Activated naive CD4-positive, alpha-beta T cell treated with anti-CD3 and anti-CD28 coated beads, Interleukin-2, amount 10 ng/mL, durations not matched to agents 7 days and 5 days (primary cell): Measurements from ENCODE around the gene GAS6.
A peak's percentile ranks its signal among the peaks of the same experiment; 100 is the strongest.
"Not testable (repeated sequence)": the region's sequence is repeated elsewhere in the genome, so short reads cannot be mapped to it uniquely, and the experiment has no call there.

Source experiments
- CTCF ChIA-PET: fragments of 350-600 bp; sonication (Branson Sonifier 250); formaldehyde crosslinking; loops from one replicate; lab custom pipeline; 2021; ENCODE audit warnings: antibody characterized with exemption; lab: Charles Lee
- DNase-seq: peaks from one replicate; pipeline ENCODE4 v3.0.0-alpha.2; 2020
- H3K27ac Mint-ChIP-seq: one replicate; pipeline ENCODE4 v1.8.0; 2021; ENCODE audit warnings: mild to moderate bottlenecking, moderate library complexity, mixed read lengths
- H3K27me3 Mint-ChIP-seq: one replicate; pipeline ENCODE4 v1.8.0; 2021; ENCODE audit warnings: mild to moderate bottlenecking, mixed read lengths
- H3K36me3 Mint-ChIP-seq: one replicate; pipeline ENCODE4 v1.8.0; 2021; ENCODE audit warnings: mixed read lengths
- H3K4me1 Mint-ChIP-seq: one replicate; pipeline ENCODE4 v1.8.0; 2021; ENCODE audit warnings: mixed read lengths
- H3K4me3 Mint-ChIP-seq: one replicate; pipeline ENCODE4 v1.8.0; 2021; ENCODE audit warnings: mild to moderate bottlenecking, moderate library complexity, mixed read lengths
- H3K9me3 Mint-ChIP-seq: one replicate; pipeline ENCODE4 v1.8.0; 2021; ENCODE audit warnings: mixed read lengths

Gene GAS6

DNA sequence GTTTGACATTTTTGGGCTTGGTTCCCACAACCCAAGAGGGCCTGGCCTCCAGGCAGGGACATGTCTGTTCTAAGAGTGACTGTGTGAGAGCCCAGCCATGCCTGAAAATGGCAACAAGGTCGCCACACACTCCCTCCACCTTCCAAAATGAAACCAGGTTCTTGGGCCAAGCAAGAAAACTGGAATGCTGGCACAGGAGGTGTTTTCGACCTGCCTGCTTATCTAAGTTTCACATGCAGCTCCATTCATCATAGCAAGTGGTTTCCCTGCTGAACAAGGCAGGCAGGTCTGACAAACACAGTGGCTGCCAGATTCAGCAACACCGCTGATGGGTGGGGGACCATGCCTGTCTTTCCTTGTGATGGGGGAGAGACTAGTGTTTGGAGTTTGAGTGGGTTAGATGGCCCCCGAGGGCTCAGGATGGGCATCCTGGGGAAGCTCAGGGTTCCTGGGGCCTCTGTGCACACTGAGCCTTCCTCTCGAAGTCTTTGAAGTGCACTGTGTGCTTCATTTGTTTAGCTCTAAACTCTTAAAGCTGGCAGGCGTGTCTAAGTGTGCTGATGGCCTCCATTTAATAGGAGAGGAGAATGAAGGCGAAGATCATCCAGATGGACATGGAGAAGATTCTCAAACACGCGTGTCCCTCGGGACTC is 17.9 kb upstream of the GAS6 start:
- H3K27me3 Mint-ChIP-seq, result peaks cover 10% of the 10 kb centered on the region
- peaks cover 20% of the 10 kb centered on the region for H3K4me1 Mint-ChIP-seq
- DNase-seq, result no peak
- H3K4me3 Mint-ChIP-seq, result no peak overlapping the region
- CTCF ChIA-PET, result no interaction called here
- H3K36me3 Mint-ChIP-seq, result no peaks in the 10 kb centered on the region
- H3K9me3 Mint-ChIP-seq, result no peaks in the 10 kb centered on the region
- no peak overlapping the region for H3K27ac Mint-ChIP-seq

DNA sequence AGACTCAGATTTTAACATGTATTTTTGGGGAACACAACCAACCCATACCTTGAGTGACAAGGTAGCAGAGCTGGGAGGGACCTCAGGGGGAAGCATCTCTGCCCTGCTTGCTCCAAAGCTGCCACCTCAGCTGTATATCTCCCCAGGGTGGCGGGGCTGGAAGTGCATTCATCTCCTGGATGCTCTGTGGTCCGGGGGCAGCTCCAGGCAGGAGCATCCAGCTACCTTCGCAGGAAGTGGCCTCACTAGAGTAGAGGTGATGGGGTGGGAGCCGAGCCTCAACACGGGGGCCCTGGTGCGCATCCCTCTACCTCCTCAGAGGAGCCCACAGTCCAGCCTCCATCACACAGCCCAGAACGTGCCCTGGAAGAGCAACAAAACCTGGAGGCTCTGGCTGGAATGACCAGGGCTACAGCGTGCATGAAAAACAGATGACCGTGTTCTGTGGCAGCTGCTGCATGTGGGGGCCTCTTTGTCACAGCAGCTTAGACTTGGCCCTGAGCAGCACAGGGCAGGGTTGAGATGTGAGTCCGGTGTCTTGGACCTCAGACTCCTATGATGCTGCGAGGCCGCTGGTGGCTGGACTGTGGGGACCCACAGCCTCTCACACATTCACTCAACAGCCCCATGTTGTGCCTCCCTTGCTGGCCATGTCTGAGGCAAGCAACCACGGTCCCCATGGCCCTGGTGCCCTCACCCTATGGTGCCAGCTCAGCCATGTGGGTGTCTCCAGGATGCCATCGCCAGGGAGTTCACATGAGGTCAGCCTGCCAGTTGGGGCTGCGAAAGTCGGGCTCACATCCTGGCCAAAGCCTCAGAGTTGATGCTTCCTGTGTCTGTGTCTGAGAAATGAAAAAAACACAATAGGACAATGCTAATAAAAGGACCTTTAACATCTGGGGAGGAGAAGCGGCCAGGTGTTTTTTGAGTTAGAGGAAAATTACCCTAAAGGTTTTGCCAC is 17.1 kb upstream of the GAS6 start:
- Mint-ChIP-seq H3K4me1 (peaks cover 21% of the 10 kb centered on the region), H3K27ac (no peak overlapping the region), H3K27me3 (peaks cover 8% of the 10 kb centered on the region), H3K9me3 (peaks cover under 1% of the 10 kb centered on the region), H3K4me3 (no peak overlapping the region), H3K36me3 (no peaks in the 10 kb centered on the region)
- CTCF ChIA-PET, result no interaction called here
- no peak for DNase-seq

DNA sequence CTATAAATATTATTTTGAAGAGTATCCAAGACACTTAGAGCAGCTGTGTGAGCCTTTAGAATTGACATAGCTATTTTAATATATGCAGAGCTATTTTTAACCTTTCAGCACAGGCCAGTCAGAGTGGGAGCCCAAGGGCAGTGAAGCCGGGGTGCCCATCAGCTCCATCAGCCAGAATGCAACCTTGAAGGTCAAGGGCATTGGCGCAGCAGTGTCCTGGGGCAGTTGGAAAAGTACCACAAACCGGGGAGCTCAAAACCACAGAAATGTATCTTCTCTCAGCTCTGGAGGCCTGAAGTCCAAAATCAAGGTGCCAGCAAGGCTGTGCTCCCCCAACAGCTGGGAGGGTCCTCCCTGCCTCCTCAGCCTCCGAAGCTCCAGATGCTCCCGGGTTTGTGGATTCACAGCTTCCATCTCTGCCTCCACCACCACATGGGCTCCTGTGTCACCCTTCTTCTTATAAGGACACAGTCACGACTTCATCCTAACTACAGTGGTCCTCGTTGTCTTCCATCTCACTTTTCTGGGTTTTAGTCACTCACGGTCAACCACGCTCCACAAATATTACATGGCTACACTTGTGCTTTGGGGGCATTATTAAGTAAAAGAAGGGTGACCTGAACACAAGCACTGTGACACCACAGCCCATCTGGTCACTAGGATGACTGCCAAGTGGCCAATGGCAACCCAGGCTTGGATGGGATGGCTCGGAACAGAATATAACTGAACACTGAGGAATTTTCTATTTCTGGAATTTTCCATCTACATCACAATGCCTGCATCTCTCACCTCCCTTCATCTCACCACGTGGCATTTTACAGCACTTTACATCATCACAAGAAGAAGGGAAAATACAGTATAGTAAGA is 15.9 kb upstream of the GAS6 start:
- H3K27ac Mint-ChIP-seq, result no peak overlapping the region
- CTCF ChIA-PET, result no interaction called here
- H3K36me3 Mint-ChIP-seq, result no peaks in the 10 kb centered on the region
- DNase-seq, result no peak
- peaks cover 4% of the 10 kb centered on the region for H3K9me3 Mint-ChIP-seq
- H3K27me3 Mint-ChIP-seq, result peaks cover 11% of the 10 kb centered on the region
- H3K4me3 Mint-ChIP-seq, result no peak overlapping the region
- peaks cover 23% of the 10 kb centered on the region for H3K4me1 Mint-ChIP-seq

DNA sequence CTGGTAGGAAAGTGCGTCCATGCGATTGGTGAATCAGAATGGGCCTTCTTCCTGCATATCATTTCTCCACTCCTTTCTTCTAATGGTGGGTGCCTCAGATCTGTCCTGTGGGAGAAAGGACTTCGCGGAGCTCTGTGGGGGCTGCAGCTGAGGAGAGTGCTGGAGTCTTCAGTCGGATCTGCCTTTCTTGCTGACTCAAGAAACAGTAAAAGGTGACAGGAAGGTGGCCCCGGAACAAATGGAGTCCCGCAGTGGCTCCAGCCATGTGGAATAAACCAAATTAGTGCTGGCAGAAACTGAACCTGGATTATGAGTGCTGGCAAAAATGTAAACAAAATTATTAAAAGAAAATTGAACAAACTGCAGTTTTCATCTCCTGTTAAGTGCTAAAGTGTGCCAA is 15.1 kb upstream of the GAS6 start:
- peaks cover 4% of the 10 kb centered on the region for H3K9me3 Mint-ChIP-seq
- H3K36me3 Mint-ChIP-seq, result no peaks in the 10 kb centered on the region
- peaks cover 13% of the 10 kb centered on the region for H3K27me3 Mint-ChIP-seq
- H3K4me3 Mint-ChIP-seq, result no peak overlapping the region
- no peak for DNase-seq
- CTCF ChIA-PET, result no interaction called here
- no peak overlapping the region for H3K27ac Mint-ChIP-seq
- peaks cover 23% of the 10 kb centered on the region for H3K4me1 Mint-ChIP-seq

DNA sequence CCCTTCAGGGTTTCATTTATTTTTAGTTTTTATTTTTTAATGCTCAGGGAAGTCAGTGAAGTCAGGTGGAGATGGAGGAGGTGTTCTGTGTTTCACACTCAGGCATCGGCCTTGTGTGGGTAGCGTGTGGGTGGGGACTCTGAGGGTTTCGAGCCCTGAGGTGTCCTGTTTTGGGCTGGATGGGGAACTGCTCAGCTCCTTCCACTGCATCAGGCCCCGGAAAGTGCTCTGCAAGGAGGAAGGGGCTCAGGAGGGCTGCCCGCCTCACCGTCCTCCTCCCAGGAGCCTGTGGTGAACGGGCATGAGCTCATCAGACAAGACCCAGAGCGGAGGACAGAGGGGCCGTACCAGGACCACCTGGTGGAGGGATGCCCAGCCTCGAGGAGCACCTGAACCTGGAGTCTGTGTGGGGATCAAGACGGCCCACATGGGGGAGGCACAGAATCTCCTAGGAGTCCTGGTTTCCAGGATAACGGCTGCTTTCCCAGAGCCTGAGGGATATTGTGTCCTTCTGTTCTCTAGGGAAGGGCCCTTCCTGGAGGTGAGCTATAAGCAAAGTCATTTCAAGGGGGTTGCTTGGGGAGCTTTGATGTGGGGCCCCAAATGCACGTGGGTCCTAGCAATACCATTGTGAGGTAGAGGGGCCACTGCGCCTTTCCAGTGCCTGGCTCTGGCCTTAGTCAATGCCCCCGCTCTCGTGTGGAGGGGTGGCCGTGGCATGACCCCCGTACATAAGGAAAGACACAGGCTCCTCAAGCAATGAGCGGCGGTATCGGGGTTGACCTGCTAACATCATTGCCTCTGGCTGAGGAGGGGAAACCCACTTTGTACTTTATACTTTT is 13.5 kb upstream of the GAS6 start:
- CTCF ChIA-PET, result no interaction called here

DNA sequence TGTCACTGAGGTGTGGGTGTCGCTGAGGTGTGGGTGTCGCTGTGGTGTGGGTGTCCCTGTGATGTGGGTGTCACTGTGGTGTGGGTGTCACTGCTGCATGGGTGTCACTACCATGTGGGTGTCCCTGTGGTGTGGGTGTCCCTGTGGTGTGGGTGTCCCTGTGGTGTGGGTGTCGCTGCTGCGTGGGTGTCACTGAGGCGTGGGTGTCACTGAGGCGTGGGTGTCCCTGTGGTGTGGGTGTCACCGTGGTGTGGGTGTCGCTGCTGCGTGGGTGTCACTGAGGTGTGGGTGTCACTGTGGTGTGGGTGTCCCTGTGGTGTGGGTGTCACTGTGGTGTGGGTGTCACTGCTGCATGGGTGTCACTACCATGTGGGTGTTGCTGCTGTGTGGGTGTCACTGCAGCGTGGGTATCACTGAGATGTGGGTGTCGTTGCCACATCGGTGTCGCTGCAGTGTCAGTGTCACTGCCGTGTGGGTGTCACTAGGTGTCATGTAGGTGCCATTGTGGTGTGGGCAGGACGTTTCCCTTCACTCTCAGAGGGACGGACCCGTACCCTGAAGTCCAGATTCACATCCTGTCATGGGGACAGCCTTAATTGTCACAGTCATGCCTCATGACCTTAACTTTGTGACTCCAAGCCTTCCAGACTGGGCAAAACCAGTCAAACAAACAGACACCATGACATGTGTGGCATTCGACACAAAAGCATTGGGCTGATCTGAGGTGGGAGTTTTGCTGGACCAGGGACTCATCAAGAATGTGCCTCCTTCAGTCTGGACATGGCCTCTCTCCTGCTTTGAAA is 12.7 kb upstream of the GAS6 start:
- Mint-ChIP-seq H3K27me3 (peaks cover 28% of the 10 kb centered on the region), H3K9me3 (peaks cover 4% of the 10 kb centered on the region), H3K4me1 (peaks cover 9% of the 10 kb centered on the region), H3K36me3 (no peaks in the 10 kb centered on the region), H3K4me3 (no peak overlapping the region), H3K27ac (peak overlapping the region; percentile 58)
- DNase-seq, result no peak
- CTCF ChIA-PET, result no interaction called here

More for the DNA sequence above, 13.5 kb upstream of the GAS6 start:
- Mint-ChIP-seq H3K9me3 (peaks cover 4% of the 10 kb centered on the region), H3K36me3 (no peaks in the 10 kb centered on the region), H3K4me1 (peaks cover 17% of the 10 kb centered on the region), H3K4me3 (no peak overlapping the region), H3K27ac (no peak overlapping the region), H3K27me3 (peaks cover 26% of the 10 kb centered on the region)
- DNase-seq, result no peak

DNA sequence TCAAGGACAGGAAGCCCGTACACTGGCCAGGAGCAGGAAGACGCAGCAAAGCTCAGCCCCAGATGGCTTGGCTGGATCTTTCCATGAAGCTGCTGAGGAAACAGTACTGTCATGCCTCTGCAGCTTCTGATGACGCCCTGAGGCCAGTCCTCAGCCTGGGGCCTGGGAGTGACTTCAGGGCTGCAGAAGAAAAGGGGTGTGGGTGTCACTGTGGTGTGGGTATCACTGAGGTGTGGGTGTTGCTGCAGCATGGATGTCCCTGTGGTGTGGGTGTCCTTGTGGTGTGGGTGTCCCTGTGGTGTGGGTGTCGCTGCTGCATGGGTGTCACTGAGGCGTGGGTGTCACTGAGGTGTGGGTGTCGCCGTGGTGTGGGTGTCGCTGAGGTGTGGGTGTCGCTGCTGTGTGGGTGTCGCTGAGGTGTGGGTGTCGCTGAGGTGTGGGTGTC is 12.0 kb upstream of the GAS6 start:
- Mint-ChIP-seq H3K27ac (peak overlapping the region; percentile 58), H3K4me1 (peaks cover 4% of the 10 kb centered on the region), H3K4me3 (no peak overlapping the region), H3K36me3 (no peaks in the 10 kb centered on the region), H3K27me3 (peaks cover 31% of the 10 kb centered on the region), H3K9me3 (peaks cover 4% of the 10 kb centered on the region)
- CTCF ChIA-PET, result no interaction called here
- no peak for DNase-seq

DNA sequence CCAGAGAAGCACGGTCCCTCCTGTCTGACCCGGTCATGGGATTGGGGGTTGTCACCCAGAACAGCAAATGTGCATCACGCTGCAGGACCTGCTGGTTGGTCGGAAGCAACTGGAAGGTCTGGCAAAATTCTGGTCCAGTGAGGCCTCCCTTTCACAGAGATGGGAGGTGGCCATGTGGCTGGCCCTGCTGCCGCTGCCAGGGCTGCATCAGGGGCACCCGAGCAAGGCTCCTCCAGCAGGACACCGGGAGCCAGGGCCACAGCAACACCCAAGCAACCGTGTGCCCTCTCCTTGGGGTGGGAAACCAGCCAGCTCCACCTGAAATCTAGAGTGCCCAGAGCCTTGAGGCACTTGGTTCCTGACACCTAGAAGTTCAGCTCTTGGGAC is 11.5 kb upstream of the GAS6 start:
- peaks cover 4% of the 10 kb centered on the region for H3K9me3 Mint-ChIP-seq
- CTCF ChIA-PET, result no interaction called here
- no peak overlapping the region for H3K4me3 Mint-ChIP-seq
- no peaks in the 10 kb centered on the region for H3K36me3 Mint-ChIP-seq
- H3K27ac Mint-ChIP-seq, result no peak overlapping the region
- peaks cover 2% of the 10 kb centered on the region for H3K4me1 Mint-ChIP-seq
- DNase-seq, result no peak
- H3K27me3 Mint-ChIP-seq, result peaks cover 33% of the 10 kb centered on the region

DNA sequence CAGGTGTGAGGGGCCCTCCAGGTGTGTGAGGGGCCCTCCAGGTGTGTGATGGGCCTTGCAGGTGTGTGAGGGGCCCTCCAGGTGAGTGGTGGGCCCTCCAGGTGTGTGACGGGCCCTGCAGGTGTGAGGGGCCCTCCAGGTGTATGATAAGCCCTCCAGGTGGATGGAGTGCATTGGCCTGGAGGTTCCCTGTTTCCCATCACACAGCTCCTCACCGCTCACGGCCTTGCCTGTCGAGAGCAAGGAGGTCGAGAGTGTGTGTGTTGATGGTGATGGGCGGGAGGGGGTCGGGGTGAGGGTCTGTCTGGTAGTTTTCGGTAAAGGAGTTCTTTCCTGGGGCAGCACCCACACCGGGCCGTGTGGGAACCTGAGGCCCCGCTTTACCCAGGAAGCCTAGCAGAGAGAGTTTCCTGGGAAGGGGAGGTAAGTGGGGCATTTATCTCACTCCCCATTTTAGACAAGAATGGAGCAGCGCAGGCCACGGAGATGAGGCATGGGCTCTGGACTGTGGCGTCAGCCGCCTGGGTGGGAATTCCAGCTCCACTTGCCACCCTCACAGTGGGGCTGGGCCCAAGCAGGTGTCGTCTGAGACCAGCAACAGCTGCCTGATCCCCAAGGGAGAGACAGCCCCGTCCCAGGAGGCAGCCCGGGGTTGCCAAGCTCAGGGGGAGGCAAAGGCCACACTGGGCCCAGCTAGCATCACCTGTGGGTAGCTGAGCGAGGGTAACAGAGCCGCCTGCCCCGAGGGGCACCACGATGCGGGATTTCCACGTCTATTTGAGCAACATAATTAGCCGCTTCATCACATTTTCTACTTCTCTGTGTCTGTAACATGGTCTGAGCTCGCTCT is 10.9 kb upstream of the GAS6 start:
- Mint-ChIP-seq H3K9me3 (peaks cover 4% of the 10 kb centered on the region), H3K27me3 (peaks cover 36% of the 10 kb centered on the region), H3K27ac (no peak overlapping the region), H3K4me3 (no peak overlapping the region), H3K36me3 (no peaks in the 10 kb centered on the region), H3K4me1 (peaks cover 2% of the 10 kb centered on the region)
- CTCF ChIA-PET, result no interaction called here
- no peak for DNase-seq

DNA sequence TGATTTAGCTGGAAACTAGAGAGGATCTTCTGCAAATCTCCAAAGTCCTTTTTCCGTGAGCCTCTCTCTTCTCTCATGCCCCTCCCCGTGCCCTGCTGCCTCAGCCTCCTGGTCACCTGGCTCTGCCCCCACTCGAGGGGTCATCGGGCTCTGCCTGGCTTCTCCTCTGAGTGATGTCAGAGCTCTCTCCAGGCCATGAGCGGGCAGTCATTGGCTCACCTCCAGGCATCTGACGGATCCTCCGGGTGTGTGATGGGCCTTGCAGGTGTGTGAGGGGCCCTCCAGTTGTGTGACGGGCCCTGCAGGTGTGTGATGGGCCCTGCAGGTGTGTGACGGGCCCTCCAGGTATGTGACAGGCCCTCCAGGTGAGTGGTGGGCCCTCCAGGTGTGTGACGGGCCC is 10.3 kb upstream of the GAS6 start:
- no peaks in the 10 kb centered on the region for H3K36me3 Mint-ChIP-seq
- no peak overlapping the region for H3K27ac Mint-ChIP-seq
- H3K4me3 Mint-ChIP-seq, result no peak overlapping the region
- peaks cover 2% of the 10 kb centered on the region for H3K4me1 Mint-ChIP-seq
- H3K9me3 Mint-ChIP-seq, result peaks cover 4% of the 10 kb centered on the region
- no peak for DNase-seq
- CTCF ChIA-PET, result no interaction called here
- H3K27me3 Mint-ChIP-seq, result peaks cover 36% of the 10 kb centered on the region

DNA sequence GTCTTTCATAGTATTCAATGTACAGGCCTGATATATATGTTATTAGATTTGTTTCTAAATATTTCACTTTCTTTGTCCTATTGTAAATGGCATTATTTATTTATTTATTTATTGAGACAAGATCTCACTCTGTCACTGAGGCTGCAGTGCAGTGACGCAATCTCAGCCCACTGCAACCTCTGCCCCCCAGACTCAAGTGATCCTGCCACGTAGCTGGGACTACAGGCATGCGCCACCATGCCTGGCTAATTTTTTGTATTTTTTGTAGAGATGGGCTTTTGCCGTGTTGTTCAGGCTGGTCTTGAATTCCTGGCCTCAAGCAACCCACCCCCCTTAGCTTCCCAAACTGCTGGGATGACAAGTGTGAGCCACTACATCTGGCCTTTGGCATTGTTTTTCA is 5.4 kb upstream of the GAS6 start:
- no peaks in the 10 kb centered on the region for H3K36me3 Mint-ChIP-seq
- peaks cover 5% of the 10 kb centered on the region for H3K4me1 Mint-ChIP-seq
- H3K9me3 Mint-ChIP-seq, result no peaks in the 10 kb centered on the region
- no peak overlapping the region for H3K4me3 Mint-ChIP-seq
- H3K27me3 Mint-ChIP-seq, result peaks cover 58% of the 10 kb centered on the region
- no peak overlapping the region for H3K27ac Mint-ChIP-seq
- CTCF ChIA-PET, result no interaction called here
- no peak for DNase-seq

DNA sequence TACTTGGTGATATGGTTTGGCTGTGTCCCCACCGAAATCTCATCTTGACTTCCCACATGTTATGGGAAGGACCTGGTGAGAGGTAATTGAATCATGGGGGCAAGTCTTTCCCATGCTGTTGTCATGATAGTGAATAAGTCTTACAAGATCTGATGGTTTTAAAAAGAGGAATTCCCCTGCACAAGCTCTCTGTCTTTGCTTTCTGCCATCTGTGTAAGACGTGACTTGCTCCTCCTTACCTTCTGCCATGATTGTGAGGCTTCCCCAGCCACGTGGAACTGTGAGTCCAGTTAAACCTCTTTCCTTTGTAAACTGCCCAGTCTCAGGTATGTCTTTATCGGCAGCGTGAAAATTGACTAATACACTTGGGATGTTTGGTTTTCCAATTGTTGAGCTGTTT is 4.0 kb upstream of the GAS6 start:
- H3K9me3 Mint-ChIP-seq, H3K27ac Mint-ChIP-seq, H3K4me1 Mint-ChIP-seq, DNase-seq, CTCF ChIA-PET, H3K36me3 Mint-ChIP-seq, H3K4me3 Mint-ChIP-seq: not testable (repeated sequence)
- peaks cover 57% of the 10 kb centered on the region for H3K27me3 Mint-ChIP-seq
